K562 (cell line): Measurements from ENCODE around the gene FMO5. TPM values are rescaled to one million over a fixed set of nuclear protein-coding genes. Genes with fewer than 3 reads are reported as not detected.

ENCODE experiments used
- BCOR ChIP-seq: fragments of 450-650 bp; IDR thresholded peaks from 2 replicates; pipeline ENCODE4 v1.6.1; 2016
- CAMTA2 ChIP-seq: fragments of 250-450 bp; sonication (Bioruptor Pico); conservative IDR thresholded peaks from 2 replicates; pipeline ENCODE4 v1.5.1; 2022
- CBFA2T3 ChIP-seq: fragments of 450-650 bp; IDR thresholded peaks from 2 replicates; pipeline ENCODE4 v1.6.1; 2017
- CBFB ChIP-seq: sonication (generic); formaldehyde crosslinking; IDR thresholded peaks from 2 replicates; pipeline ENCODE4 v1.4.0; 2020; ENCODE audit warnings: mild to moderate bottlenecking, missing genetic modification reagents
- CHAMP1 ChIP-seq: fragments of 450-650 bp; IDR thresholded peaks from 2 replicates; pipeline ENCODE4 v1.6.1; 2016; ENCODE audit warnings: mild to moderate bottlenecking
- FOSL1 ChIP-seq: fragments of 200-800 bp; sonication (Bioruptor generic); conservative IDR thresholded peaks from 2 replicates; pipeline ENCODE4 v1.6.1; 2016; ENCODE audit warnings: missing genetic modification characterization, missing compliant biosample characterization
- FOXK1 ChIP-seq: sonication (generic); formaldehyde crosslinking; IDR thresholded peaks from 2 replicates; pipeline ENCODE4 v1.8.0; 2022; ENCODE audit warnings: missing genetic modification reagents, mild to moderate bottlenecking, borderline replicate concordance
- NR2F6 ChIP-seq: fragments of 450-650 bp; formaldehyde crosslinking; IDR thresholded peaks from 2 replicates; pipeline ENCODE4 v1.4.0; 2020; ENCODE audit warnings: mild to moderate bottlenecking
- PRDM10 ChIP-seq: fragments of 450-650 bp; IDR thresholded peaks from 2 replicates; pipeline ENCODE4 v1.6.1; 2018; ENCODE audit not compliant: partially characterized antibody
- RAD51 ChIP-seq: fragments of 450-650 bp; IDR thresholded peaks from 2 replicates; pipeline ENCODE4 v1.7.1; 2016; ENCODE audit warnings: low read depth, mild to moderate bottlenecking, borderline replicate concordance
- RFX5 ChIP-seq: IDR thresholded peaks from 2 replicates; pipeline ENCODE4 v1.6.1; 2011; ENCODE audit warnings: low read depth, mild to moderate bottlenecking, improper control_type of control experiment, low read length
- RHOXF2B ChIP-seq: fragments of 250-450 bp; sonication (Bioruptor Pico); conservative IDR thresholded peaks from 2 replicates; pipeline ENCODE4 v1.5.1; 2021
- RUNX1 ChIP-seq: sonication (generic); IDR thresholded peaks from 2 replicates; pipeline ENCODE4 v1.6.1; 2016; ENCODE audit warnings: antibody characterized with exemption, low read depth
- SETDB1 ChIP-seq: IDR thresholded peaks from one replicate; pipeline ENCODE4 v1.6.1; 2012; ENCODE audit warnings: low read length, control low read depth, inconsistent platforms
- SIX5 ChIP-seq, 2 experiments: IDR thresholded peaks; 2 replicates each; pipeline ENCODE4 v1.6.1; 2011; ENCODE audit warnings: low read length in 2 of 2, borderline replicate concordance in 1 of 2, low read depth in 1 of 2, mild to moderate bottlenecking in 1 of 2, moderate library complexity in 1 of 2; ENCODE audit not compliant: insufficient read depth in 1 of 2
- SMAD1 ChIP-seq: fragments of 150-350 bp; IDR thresholded peaks from 2 replicates; pipeline ENCODE4 v1.6.1; 2014; ENCODE audit warnings: low read length, low read depth; ENCODE audit not compliant: partially characterized antibody
- SREBF1 ChIP-seq: fragments of 150-350 bp; IDR thresholded peaks from 2 replicates; pipeline ENCODE4 v1.6.1; 2014; ENCODE audit warnings: antibody characterized with exemption, low read depth, low read length, borderline replicate concordance
- SRSF1 ChIP-seq: fragments of 200-400 bp; formaldehyde crosslinking; IDR thresholded peaks from 2 replicates; pipeline ENCODE4 v1.6.1; 2017; ENCODE audit warnings: mild to moderate bottlenecking, low read depth, low read length, moderate library complexity
- TEAD2 ChIP-seq: fragments of 450-650 bp; IDR thresholded peaks from 2 replicates; pipeline ENCODE4 v1.6.1; 2016; ENCODE audit warnings: missing genetic modification characterization, control low read depth, missing compliant biosample characterization
- WHSC1 ChIP-seq: IDR thresholded peaks from one replicate; pipeline ENCODE4 v1.6.1; 2012; ENCODE audit warnings: low read length, control low read depth, inconsistent platforms
- ZC3H4 ChIP-seq: sonication (generic); formaldehyde crosslinking; IDR thresholded peaks from 2 replicates; pipeline ENCODE4 v1.9.0; 2021; ENCODE audit warnings: missing genetic modification reagents, borderline replicate concordance
- polyA plus RNA-seq, 8 experiments: library from polyadenylated mRNA; depleted of rRNA in 4 of 8; stranded (reverse) in 5 of 8; unstranded in 3 of 8; fragments of >200 nt; fragmentation: Nextera tagmentation in 2 of 8; fragmentation: Illumina TruSeq in 1 of 8; extraction: Ambion mirVana in 2 of 8; extraction: Trizol in 1 of 8; gene quantifications; 2 replicates each; pipeline versions ENCODE4 v1.2.1 to v1.2.3, GENCODE V29; 2011 to 2014; ENCODE audit warnings: inconsistent platforms in 1 of 8, missing spikeins in 1 of 8
- total RNA-seq, 7 experiments: library from RNA; depleted of rRNA in 6 of 7; stranded (reverse); fragments of >200 nt in 6 of 7; fragmentation: Illumina TruSeq in 2 of 7; extraction: Trizol in 2 of 7; gene quantifications; 2 replicates each; pipeline versions ENCODE4 v1.2.1 to v1.2.3, GENCODE V29; 2011 to 2021; ENCODE audit warnings: low replicate concordance in 1 of 7
- TF ChIP-seq, protein P1 (sequence below): sonication (generic); formaldehyde crosslinking; IDR thresholded peaks from 2 replicates; pipeline ENCODE4 v1.8.1; 2023; ENCODE audit warnings: mild to moderate bottlenecking, missing genetic modification reagents, moderate library complexity

Gene FMO5
- total and polyA plus RNA-seq, 9 of the 15 experiments (the other 6 are each of a cell fraction or from before 2014, with no cell fraction given) = 0.11 to 0.69 (median 0.19) TPM; not detected in 1

- TF ChIP-seq CBFA2T3 = no peak; the same call in 1 of the 2 replicates
- no peak for TF ChIP-seq ZC3H4
- no peak for TF ChIP-seq SREBF1
- TF ChIP-seq FOXK1 = no peak
- TF ChIP-seq SRSF1 = no peak
- peak; percentile 71 for TF ChIP-seq FOSL1
- TF ChIP-seq RFX5 = no peak
- TF ChIP-seq CAMTA2 (CRISPR knock-in tag) = no peak
- TF ChIP-seq TEAD2 (tag) = no peak
- TF ChIP-seq, protein P1, sequence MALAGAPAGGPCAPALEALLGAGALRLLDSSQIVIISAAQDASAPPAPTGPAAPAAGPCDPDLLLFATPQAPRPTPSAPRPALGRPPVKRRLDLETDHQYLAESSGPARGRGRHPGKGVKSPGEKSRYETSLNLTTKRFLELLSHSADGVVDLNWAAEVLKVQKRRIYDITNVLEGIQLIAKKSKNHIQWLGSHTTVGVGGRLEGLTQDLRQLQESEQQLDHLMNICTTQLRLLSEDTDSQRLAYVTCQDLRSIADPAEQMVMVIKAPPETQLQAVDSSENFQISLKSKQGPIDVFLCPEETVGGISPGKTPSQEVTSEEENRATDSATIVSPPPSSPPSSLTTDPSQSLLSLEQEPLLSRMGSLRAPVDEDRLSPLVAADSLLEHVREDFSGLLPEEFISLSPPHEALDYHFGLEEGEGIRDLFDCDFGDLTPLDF (CRISPR knock-in tag) = 0 out of 2 replicates have a peak, but pooled peaks have one; percentile 54
- TF ChIP-seq RUNX1 = no peak
- TF ChIP-seq SETDB1 = no peak
- 0 out of 4 replicates have a peak, but pooled peaks of 1 of the 2 experiments have one; percentile 8 for TF ChIP-seq SIX5 (IDR thresholded peaks at IDR 0.05; ENCODE audit: borderline replicate concordance in 1 of 2, insufficient read depth in 1 of 2, low read depth in 1 of 2, low read length in 2 of 2)
- TF ChIP-seq CBFB (CRISPR knock-in tag) = 0 out of 2 replicates have a peak, but pooled peaks have one; percentile 12
- no peak for TF ChIP-seq RAD51
- no peak for TF ChIP-seq WHSC1
- peak; percentile 99 for TF ChIP-seq PRDM10
- TF ChIP-seq CHAMP1 = no peak
- TF ChIP-seq NR2F6 (CRISPR knock-in tag) = no peak
- TF ChIP-seq BCOR = no peak
- no peak for TF ChIP-seq SMAD1
- no peak for TF ChIP-seq RHOXF2B (CRISPR knock-in tag)
These were observed 52.7 kb downstream of the FMO5 start, which contains the start of gene PRKAB2 (continued) for GRCh38 chr1:147172168-147173016.
